Spleen (tissue), 7 donors: ENCODE data around the gene PCSK4.

Experiments
- POLR2A ChIP-seq, 3 donors: fragments of 450-650 bp; IDR thresholded peaks; one replicate each; pipeline ENCODE4 v1.5.1; 2017; ENCODE audit warnings: antibody characterized with exemption in 3 of 3, mild to moderate bottlenecking in 1 of 3
- TF ChIP-seq, protein P1 (sequence below), 11 experiments: fragments of 200-600 bp in 7 of 11; fragments of 450-650 bp in 4 of 11; sonication (generic) in 4 of 11; IDR thresholded peaks in 8 of 11; conservative IDR thresholded peaks in 3 of 11; 1 replicate in 7 of 11; 2 replicates in 4 of 11; pipeline versions ENCODE4 v1.4.0 to v1.8.0; 2016 to 2021; ENCODE audit warnings: antibody characterized with exemption in 11 of 11, inconsistent platforms in 4 of 11, mild to moderate bottlenecking in 1 of 11
- donor health status: DM: no; HTN: no; CAD: no; lungs with moderate emphysema.
- donor health status: DM: no; HTN: no; CAD: no.
- donor health status: DM: no; HTN: no; CAD: no.

DNA sequence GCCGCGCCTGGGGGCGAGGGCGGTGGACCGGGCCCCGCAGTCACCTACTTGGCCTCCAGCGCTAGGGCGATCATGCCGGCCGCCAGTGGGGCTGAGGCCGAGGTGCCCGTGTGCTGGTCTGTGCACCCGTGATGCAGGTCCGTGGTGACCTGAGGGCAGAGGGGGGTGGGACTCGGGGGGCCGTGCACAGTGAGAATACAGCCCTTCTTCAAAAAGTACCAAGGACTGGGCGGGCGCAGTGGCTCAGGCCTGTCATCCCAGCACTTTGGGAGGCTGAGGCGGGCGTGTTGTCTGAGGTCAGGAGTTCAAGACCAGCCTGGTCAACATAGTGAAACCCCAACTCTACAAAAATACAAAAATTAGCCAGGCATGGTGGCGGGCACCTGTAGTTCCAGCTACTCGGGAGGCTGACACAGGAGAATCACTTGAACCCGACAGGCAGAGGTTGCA lies 6.1 kb downstream of the PCSK4 start:
- no peak for TF ChIP-seq POLR2A (IDR thresholded peaks at IDR 0.05)
- TF ChIP-seq, protein P1, sequence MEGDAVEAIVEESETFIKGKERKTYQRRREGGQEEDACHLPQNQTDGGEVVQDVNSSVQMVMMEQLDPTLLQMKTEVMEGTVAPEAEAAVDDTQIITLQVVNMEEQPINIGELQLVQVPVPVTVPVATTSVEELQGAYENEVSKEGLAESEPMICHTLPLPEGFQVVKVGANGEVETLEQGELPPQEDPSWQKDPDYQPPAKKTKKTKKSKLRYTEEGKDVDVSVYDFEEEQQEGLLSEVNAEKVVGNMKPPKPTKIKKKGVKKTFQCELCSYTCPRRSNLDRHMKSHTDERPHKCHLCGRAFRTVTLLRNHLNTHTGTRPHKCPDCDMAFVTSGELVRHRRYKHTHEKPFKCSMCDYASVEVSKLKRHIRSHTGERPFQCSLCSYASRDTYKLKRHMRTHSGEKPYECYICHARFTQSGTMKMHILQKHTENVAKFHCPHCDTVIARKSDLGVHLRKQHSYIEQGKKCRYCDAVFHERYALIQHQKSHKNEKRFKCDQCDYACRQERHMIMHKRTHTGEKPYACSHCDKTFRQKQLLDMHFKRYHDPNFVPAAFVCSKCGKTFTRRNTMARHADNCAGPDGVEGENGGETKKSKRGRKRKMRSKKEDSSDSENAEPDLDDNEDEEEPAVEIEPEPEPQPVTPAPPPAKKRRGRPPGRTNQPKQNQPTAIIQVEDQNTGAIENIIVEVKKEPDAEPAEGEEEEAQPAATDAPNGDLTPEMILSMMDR (IDR thresholded peaks at IDR 0.05 in 8 of 11, conservative IDR thresholded peaks at IDR 0.05 in 3 of 11): no peak
